Panc1 (cell line): ENCODE data around the gene SLCO2A1. TPM values are rescaled to one million over a fixed set of nuclear protein-coding genes. Genes with fewer than 3 reads are reported as not detected.

Experiments
- ATAC-seq: fragments of 200-7000 bp; cut with Tn5 transposase; 2 replicates; pipeline ENCODE4 v1.9.1; 2020; ENCODE audit warnings: mild to moderate bottlenecking, moderate library complexity
- BruUV-seq: library from RNA; stranded (reverse); fragments of 400-500 nt; replicated peaks from 2 replicates; lab custom pipeline; 2021; lab: Mats Ljungman, UMichigan
- CTCF ChIA-PET: fragments of 300-600 bp; sonication (Branson Sonifier 250); formaldehyde crosslinking; loops from one replicate; lab custom pipeline; 2022; ENCODE audit warnings: antibody characterized with exemption; lab: Charles Lee
- POLR2A ChIA-PET: fragments of 300-600 bp; sonication (Branson Sonifier 250); formaldehyde crosslinking; loops from one replicate; lab custom pipeline; 2022; ENCODE audit warnings: antibody characterized with exemption; lab: Charles Lee
- DNase-seq: peaks from one replicate; pipeline ENCODE4 v3.0.0-alpha.2; 2010; ENCODE audit warnings: low read depth, low spot score
- H3K27ac ChIP-seq: 2 replicates; pipeline ENCODE4 v1.5.1; 2011; ENCODE audit warnings: mild to moderate bottlenecking, low read length, inconsistent platforms
- H3K27me3 ChIP-seq: fragments of 200-500 bp; sonication (Bioruptor generic); 2 replicates; pipeline ENCODE4 v1.6.0; 2014; ENCODE audit warnings: low read length, inconsistent platforms; ENCODE audit not compliant: control insufficient read depth, insufficient read depth
- H3K36me3 ChIP-seq: fragments of 200-500 bp; sonication (Bioruptor generic); 2 replicates; pipeline ENCODE4 v1.5.1; 2014; ENCODE audit warnings: inconsistent platforms, mild to moderate bottlenecking, low read length, moderate library complexity; ENCODE audit not compliant: control insufficient read depth, insufficient read depth
- H3K4me1 ChIP-seq: 2 replicates; pipeline ENCODE4 v1.5.1; 2011; ENCODE audit warnings: inconsistent platforms, mild to moderate bottlenecking, low read length, moderate library complexity; ENCODE audit not compliant: control insufficient read depth, insufficient read depth
- H3K4me3 ChIP-seq, 2 experiments: 2 replicates each; pipeline ENCODE4 v1.5.1; 2011 to 2012; ENCODE audit warnings: low read depth in 2 of 2, low read length in 2 of 2, mild to moderate bottlenecking in 2 of 2, inconsistent platforms in 1 of 2, moderate library complexity in 1 of 2
- H3K9me3 ChIP-seq: fragments of 200-500 bp; sonication (Bioruptor generic); 2 replicates; pipeline ENCODE4 v1.5.1; 2014; ENCODE audit warnings: low read depth, mild to moderate bottlenecking, inconsistent platforms, low read length, moderate library complexity; ENCODE audit not compliant: control insufficient read depth, insufficient read depth
- CTCF ChIP-seq: fragments of 450-650 bp; IDR thresholded peaks from 2 replicates; pipeline ENCODE4 v1.5.1; 2017; ENCODE audit warnings: mild to moderate bottlenecking
- POLR2AphosphoS5 ChIP-seq: IDR thresholded peaks from 2 replicates; pipeline ENCODE4 v1.6.1; 2012; ENCODE audit warnings: mild to moderate bottlenecking, low read depth, low read length, moderate library complexity
- REST ChIP-seq, 2 experiments: IDR thresholded peaks; 2 replicates each; pipeline ENCODE4 v1.6.1; 2011 to 2012; ENCODE audit warnings: low read depth in 2 of 2, control low read depth in 1 of 2, low read length in 1 of 2, mild to moderate bottlenecking in 1 of 2, moderate library complexity in 1 of 2; ENCODE audit not compliant: insufficient read depth in 1 of 2
- SIN3A ChIP-seq: IDR thresholded peaks from 2 replicates; pipeline ENCODE4 v1.6.1; 2012; ENCODE audit warnings: low read depth, mild to moderate bottlenecking, low read length, moderate library complexity, borderline replicate concordance; ENCODE audit not compliant: insufficient read depth
- TCF7L2 ChIP-seq: IDR thresholded peaks from 2 replicates; pipeline ENCODE4 v1.6.1; 2011; ENCODE audit warnings: mild to moderate bottlenecking, low read depth, low read length, inconsistent platforms
- in situ Hi-C: cut with HindIII; loops from 2 replicates; pipeline ENCODE4 v1.10.0; 2016; ENCODE audit warnings: low sequenced_read_pairs, low pct_unique_long_range_greater_than_20kb
- intact Hi-C: fragments of 100-400 bp; cut with micrococcal nuclease; formaldehyde crosslinking; loops from one replicate; pipeline ENCODE4 v1.10.0; 2022; ENCODE audit not compliant: unreplicated experiment
- total RNA-seq: library from RNA; stranded (reverse); gene quantifications from one replicate; pipeline ENCODE4 v1.2.1, GENCODE V29; 2021; ENCODE audit not compliant: unreplicated experiment

SLCO2A1 gene
- total RNA-seq, 1 experiment from 2014 or later, result 0.62 TPM

GRCh38 chr3:133958071-133958805, 71.5 kb downstream of the SLCO2A1 start:
- TF ChIP-seq REST (IDR thresholded peaks at IDR 0.05; ENCODE audit: insufficient read depth in 1 of 2, low read depth in 2 of 2, low read length in 1 of 2) (no peak), CTCF (no peak), POLR2AphosphoS5 (no peak), TCF7L2 (no peak), SIN3A (no peak)
- Histone ChIP-seq H3K27me3 (no peaks in the 10 kb centered on the region), H3K4me1 (no peaks in the 10 kb centered on the region), H3K27ac (no peak overlapping the region), H3K4me3 (no peak overlapping the region), H3K36me3 (no peaks in the 10 kb centered on the region), H3K9me3 (no peaks in the 10 kb centered on the region)
- CTCF ChIA-PET, result no interaction called here
- intact Hi-C loops (no loop called here), in situ Hi-C loops (no loop called here)
- ATAC-seq (no peak), DNase-seq (no peak)
- POLR2A ChIA-PET, result no interaction called here
- no TSS peak for BruUV-seq

- CTCF ChIA-PET, result interaction anchor here (1.0 kb wide), 1 partner anchor 26 kb away, joined by 4 read pairs; no protein-coding TSS in a partner anchor
- Histone ChIP-seq H3K4me3 (no peak overlapping the region), H3K27me3 (no peaks in the 10 kb centered on the region), H3K27ac (no peak overlapping the region), H3K36me3 (no peaks in the 10 kb centered on the region), H3K9me3 (no peaks in the 10 kb centered on the region), H3K4me1 (no peaks in the 10 kb centered on the region)
- BruUV-seq, result no TSS peak
- ATAC-seq (no peak), DNase-seq (no peak)
- in situ Hi-C loops, result no loop called here
- TF ChIP-seq CTCF, result no peak
- TF ChIP-seq TCF7L2, result no peak
- no peak for TF ChIP-seq POLR2AphosphoS5
- no peak for TF ChIP-seq SIN3A
- no peak for TF ChIP-seq REST (IDR thresholded peaks at IDR 0.05; ENCODE audit: insufficient read depth in 1 of 2, low read depth in 2 of 2, low read length in 1 of 2)
- POLR2A ChIA-PET, result no interaction called here
- intact Hi-C loops, result no loop called here
These were observed 72.7 kb downstream of the SLCO2A1 start for GRCh38 chr3:133956982-133957381.
